GM23248 (cell line): ENCODE data around the gene KAZN.

Experiments
- EZH2 ChIP-seq: fragments of 200-600 bp; sonication (generic); IDR thresholded peaks from 2 replicates; pipeline ENCODE4 v1.6.1; 2018; ENCODE audit warnings: antibody characterized with exemption, mild to moderate bottlenecking; ENCODE audit not compliant: insufficient read depth, poor library complexity, severe bottlenecking
- EZH2phosphoT487 ChIP-seq: fragments of 200-600 bp; sonication (generic); IDR thresholded peaks from 2 replicates; pipeline ENCODE4 v1.6.1; 2018; ENCODE audit warnings: antibody characterized with exemption, moderate library complexity, mild to moderate bottlenecking, low read depth; ENCODE audit not compliant: insufficient read depth

GRCh38 chr1:14976256-14976655 lies 377.8 kb downstream of the KAZN start:
- TF ChIP-seq EZH2phosphoT487 (no peak), EZH2 (no peak)
